RWPE2 (cell line): ENCODE results near the gene ZNF207.

Source experiments
- ATAC-seq: fragments of 200-7000 bp; cut with Tn5 transposase; 3 replicates; pipeline ENCODE4 v1.9.1; 2021; ENCODE audit warnings: low read depth
- DNase-seq: peaks from one replicate; pipeline ENCODE4 v3.0.0-alpha.2; 2020; ENCODE audit warnings: low spot score
- H3K27ac ChIP-seq: fragments of 450-650 bp; 2 replicates; pipeline ENCODE4 v1.5.1; 2017; ENCODE audit warnings: mild to moderate bottlenecking; ENCODE audit not compliant: poor library complexity, severe bottlenecking
- H3K27me3 ChIP-seq: fragments of 250-450 bp; sonication (Bioruptor Pico); 2 replicates; pipeline ENCODE4 v1.5.1; 2021; ENCODE audit warnings: mild to moderate bottlenecking, moderate library complexity; ENCODE audit not compliant: insufficient read depth, poor library complexity, severe bottlenecking
- H3K36me3 ChIP-seq: fragments of 250-450 bp; sonication (Bioruptor Pico); 2 replicates; pipeline ENCODE4 v1.5.1; 2020; ENCODE audit warnings: low read depth, mild to moderate bottlenecking, moderate library complexity
- H3K4me1 ChIP-seq: fragments of 250-450 bp; sonication (Bioruptor Pico); 2 replicates; pipeline ENCODE4 v1.5.1; 2021; ENCODE audit warnings: mild to moderate bottlenecking, moderate library complexity; ENCODE audit not compliant: insufficient read depth, poor library complexity, severe bottlenecking
- H3K4me3 ChIP-seq: fragments of 250-450 bp; sonication (Bioruptor Pico); 2 replicates; pipeline ENCODE4 v1.5.1; 2021; ENCODE audit warnings: mild to moderate bottlenecking, moderate library complexity; ENCODE audit not compliant: severe bottlenecking
- H3K9me3 ChIP-seq: fragments of 250-450 bp; sonication (Bioruptor Pico); 2 replicates; pipeline ENCODE4 v1.5.1; 2021; ENCODE audit warnings: mild to moderate bottlenecking, moderate library complexity; ENCODE audit not compliant: severe bottlenecking
- TF ChIP-seq, protein P1 (sequence below): fragments of 450-650 bp; IDR thresholded peaks from one replicate; pipeline ENCODE4 v1.5.1; 2017; ENCODE audit warnings: mild to moderate bottlenecking, moderate library complexity; ENCODE audit not compliant: poor library complexity, severe bottlenecking

Gene ZNF207

GRCh38 chr17:32349854-32350665, at the start of gene ZNF207:
Gene ZNF207 (plus strand): TSS chr17:32350157. CDS start chr17:32350286, 129 bp downstream.
- Histone ChIP-seq H3K9me3 (no peaks in the 10 kb centered on the region), H3K36me3 (peaks cover 40% of the 10 kb centered on the region), H3K4me3 (peak within 1 kb of the TSS; percentile 85), H3K27ac (peak within 1 kb of the TSS; percentile 82), H3K4me1 (peaks cover 24% of the 10 kb centered on the region), H3K27me3 (no peaks in the 10 kb centered on the region)
- DNase-seq (peak; percentile 93), ATAC-seq (peak; percentile 93)
- TF ChIP-seq, protein P1, sequence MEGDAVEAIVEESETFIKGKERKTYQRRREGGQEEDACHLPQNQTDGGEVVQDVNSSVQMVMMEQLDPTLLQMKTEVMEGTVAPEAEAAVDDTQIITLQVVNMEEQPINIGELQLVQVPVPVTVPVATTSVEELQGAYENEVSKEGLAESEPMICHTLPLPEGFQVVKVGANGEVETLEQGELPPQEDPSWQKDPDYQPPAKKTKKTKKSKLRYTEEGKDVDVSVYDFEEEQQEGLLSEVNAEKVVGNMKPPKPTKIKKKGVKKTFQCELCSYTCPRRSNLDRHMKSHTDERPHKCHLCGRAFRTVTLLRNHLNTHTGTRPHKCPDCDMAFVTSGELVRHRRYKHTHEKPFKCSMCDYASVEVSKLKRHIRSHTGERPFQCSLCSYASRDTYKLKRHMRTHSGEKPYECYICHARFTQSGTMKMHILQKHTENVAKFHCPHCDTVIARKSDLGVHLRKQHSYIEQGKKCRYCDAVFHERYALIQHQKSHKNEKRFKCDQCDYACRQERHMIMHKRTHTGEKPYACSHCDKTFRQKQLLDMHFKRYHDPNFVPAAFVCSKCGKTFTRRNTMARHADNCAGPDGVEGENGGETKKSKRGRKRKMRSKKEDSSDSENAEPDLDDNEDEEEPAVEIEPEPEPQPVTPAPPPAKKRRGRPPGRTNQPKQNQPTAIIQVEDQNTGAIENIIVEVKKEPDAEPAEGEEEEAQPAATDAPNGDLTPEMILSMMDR: no peak

DNA sequence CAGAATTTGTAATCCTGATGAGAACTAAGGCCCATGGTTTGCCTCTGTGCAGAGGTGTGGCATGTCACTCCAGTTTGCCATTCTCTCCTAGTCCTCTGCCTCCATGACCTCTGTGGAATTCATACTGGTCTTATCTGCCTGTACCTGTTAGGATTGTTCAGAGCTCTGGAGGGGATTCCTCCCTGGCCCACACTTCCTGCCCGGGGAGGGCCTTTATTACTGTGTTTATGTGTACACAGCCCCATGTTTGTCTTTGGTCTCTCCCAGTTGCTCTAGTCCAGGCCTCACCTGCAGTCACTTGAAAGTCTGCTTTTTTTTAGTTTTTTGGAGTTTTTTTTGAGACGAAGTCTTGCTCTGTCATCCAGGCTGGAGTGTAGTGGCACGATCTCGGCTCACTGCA, 47.9 kb upstream of the ZNF207 start:
- no peak for DNase-seq
- no peak for ATAC-seq
- TF ChIP-seq, protein P1: no peak

GRCh38 chr17:32302860-32303649, 46.9 kb upstream of the ZNF207 start:
- no peak overlapping the region for H3K4me3 ChIP-seq
- H3K27me3 ChIP-seq: no peaks in the 10 kb centered on the region
- TF ChIP-seq, protein P1: no peak
- ATAC-seq (no peak), DNase-seq (no peak)
- no peak overlapping the region for H3K27ac ChIP-seq
- H3K4me1 ChIP-seq: no peaks in the 10 kb centered on the region
- no peaks in the 10 kb centered on the region for H3K9me3 ChIP-seq
- H3K36me3 ChIP-seq: no peaks in the 10 kb centered on the region

More for the DNA sequence above, 47.9 kb upstream of the ZNF207 start:
- H3K36me3 ChIP-seq: no peaks in the 10 kb centered on the region
- no peaks in the 10 kb centered on the region for H3K4me1 ChIP-seq
- H3K27ac ChIP-seq: no peak overlapping the region
- H3K9me3 ChIP-seq: no peaks in the 10 kb centered on the region
- no peaks in the 10 kb centered on the region for H3K27me3 ChIP-seq
- H3K4me3 ChIP-seq: no peak overlapping the region

DNA sequence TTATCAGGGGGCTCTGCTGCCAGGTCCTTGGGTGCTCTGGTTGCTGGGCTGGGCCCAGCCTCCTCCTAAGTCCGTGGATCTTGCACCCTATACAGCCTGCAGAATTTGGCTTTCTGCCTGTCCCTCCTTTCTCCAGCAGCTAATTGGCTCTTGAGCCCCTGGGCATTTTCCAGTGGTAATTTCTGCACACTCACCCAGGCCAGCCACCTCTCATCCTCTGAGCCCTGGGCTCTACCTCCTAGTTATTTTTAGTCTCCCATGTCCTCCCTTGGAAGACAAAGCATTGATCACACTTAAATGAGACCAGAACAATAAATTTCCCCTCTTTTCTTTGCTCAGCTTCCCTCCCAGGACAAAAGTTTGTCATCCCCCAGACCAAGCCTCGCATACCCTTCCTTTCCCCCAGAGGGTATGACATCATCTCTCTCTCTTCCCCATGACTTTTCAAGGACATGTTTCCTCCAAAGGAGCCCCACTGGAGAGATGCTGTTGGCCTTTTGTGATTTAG, 46.1 kb upstream of the ZNF207 start:
- H3K9me3 ChIP-seq: no peaks in the 10 kb centered on the region
- no peaks in the 10 kb centered on the region for H3K27me3 ChIP-seq
- no peak overlapping the region for H3K27ac ChIP-seq
- H3K4me1 ChIP-seq: no peaks in the 10 kb centered on the region
- DNase-seq (no peak), ATAC-seq (no peak)
- no peak overlapping the region for H3K4me3 ChIP-seq
- TF ChIP-seq, protein P1: no peak
- no peaks in the 10 kb centered on the region for H3K36me3 ChIP-seq
